Right atrium auricular region (tissue), 2 donors: ENCODE data around the gene IGSF6. TPM values are rescaled to one million over a fixed set of nuclear protein-coding genes. Genes with fewer than 3 reads are reported as not detected.
"Not testable (repeated sequence)": the region's sequence is repeated elsewhere in the genome, so short reads cannot be mapped to it uniquely, and the experiment has no call there.

ENCODE experiments used
- DNase-seq: peaks from one replicate; pipeline ENCODE4 v3.0.0-alpha.2; 2019; ENCODE audit warnings: low spot score
- H3K27ac ChIP-seq, 2 donors: fragments of 200-600 bp; sonication (generic); 1 replicate in 1 of 2; 2 replicates in 1 of 2; pipeline ENCODE4 v1.5.1; 2016 to 2019
- H3K27me3 ChIP-seq, 2 donors: fragments of 200-600 bp; sonication (generic); one replicate each; pipeline versions ENCODE4 v1.5.1 to v1.6.0; 2017 to 2019
- H3K36me3 ChIP-seq: fragments of 200-600 bp; sonication (generic); one replicate; pipeline ENCODE4 v1.5.1; 2016
- H3K4me1 ChIP-seq, 2 donors: fragments of 200-600 bp; sonication (generic); one replicate each; pipeline versions ENCODE4 v1.5.1 to v1.6.0; 2017 to 2019
- H3K4me3 ChIP-seq, 2 donors: fragments of 200-600 bp; sonication (generic); 1 replicate in 1 of 2; 2 replicates in 1 of 2; pipeline ENCODE4 v1.5.1; 2017 to 2019; ENCODE audit warnings: mild to moderate bottlenecking in 1 of 2, moderate library complexity in 1 of 2
- H3K9me3 ChIP-seq, 2 donors: fragments of 200-600 bp; sonication (generic); one replicate each; pipeline ENCODE4 v1.5.1; 2019
- CTCF ChIP-seq, 2 donors: fragments of 200-600 bp; sonication (generic); IDR thresholded peaks; one replicate each; pipeline ENCODE4 v1.5.1; 2019; ENCODE audit warnings: antibody characterized with exemption in 2 of 2
- total RNA-seq, 2 donors: library from RNA; depleted of rRNA; stranded (reverse); fragments of >200 nt; gene quantifications; one replicate each; pipeline ENCODE4 v1.1.0, GENCODE V29; 2016

The IGSF6 gene
- total RNA-seq, 2 donors from 2014 or later: 0.67 to 1.6 TPM

DNA sequence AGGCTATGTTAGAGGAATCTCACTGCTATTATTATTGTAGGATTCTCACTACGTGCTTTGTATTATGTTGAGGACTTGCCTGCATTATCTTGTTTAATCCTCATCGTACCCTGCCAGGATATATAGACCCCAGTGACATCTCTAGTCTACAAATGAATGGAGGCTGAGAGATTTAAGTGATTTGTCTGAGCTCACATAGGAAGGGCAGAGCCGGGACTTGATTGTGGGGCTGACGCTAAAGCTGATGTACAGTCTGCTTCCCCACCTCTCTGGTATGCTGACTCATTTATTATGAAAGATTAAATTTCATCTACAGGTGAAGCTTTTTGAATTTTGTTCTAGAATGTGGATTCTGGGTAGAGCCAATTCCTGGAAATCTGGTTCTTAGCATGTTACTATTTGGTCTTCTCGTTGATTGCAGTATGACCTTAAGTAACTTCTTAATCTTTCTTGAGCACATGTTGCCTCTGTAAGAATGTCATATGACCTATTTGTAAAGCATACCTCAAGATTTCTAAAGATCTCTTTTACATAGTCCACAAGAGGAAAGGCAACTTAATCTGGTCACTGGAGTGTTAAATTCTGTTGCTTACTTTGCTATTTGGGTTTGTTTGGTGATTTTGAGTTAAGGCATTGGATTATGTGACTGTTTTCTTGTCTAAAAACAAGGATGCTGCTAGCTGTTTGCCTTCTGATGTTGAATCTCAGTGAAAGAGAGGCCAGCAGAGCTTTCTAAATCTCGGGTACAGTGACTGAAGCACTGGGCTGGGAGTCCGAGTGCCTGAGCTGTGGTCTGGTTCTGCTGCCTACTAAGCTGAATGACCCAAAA, 40.6 kb downstream of the IGSF6 start:
- no peaks in the 10 kb centered on the region for H3K36me3 ChIP-seq
- H3K4me3 ChIP-seq: no peak overlapping the region
- H3K27ac ChIP-seq: no peak overlapping the region
- no peak for TF ChIP-seq CTCF (IDR thresholded peaks at IDR 0.05)
- H3K27me3 ChIP-seq: no peaks in the 10 kb centered on the region
- DNase-seq: no peak
- peaks cover 0 to 41% of the 10 kb centered on the region in 2 donors for H3K4me1 ChIP-seq
- H3K9me3 ChIP-seq: no peaks in the 10 kb centered on the region

DNA sequence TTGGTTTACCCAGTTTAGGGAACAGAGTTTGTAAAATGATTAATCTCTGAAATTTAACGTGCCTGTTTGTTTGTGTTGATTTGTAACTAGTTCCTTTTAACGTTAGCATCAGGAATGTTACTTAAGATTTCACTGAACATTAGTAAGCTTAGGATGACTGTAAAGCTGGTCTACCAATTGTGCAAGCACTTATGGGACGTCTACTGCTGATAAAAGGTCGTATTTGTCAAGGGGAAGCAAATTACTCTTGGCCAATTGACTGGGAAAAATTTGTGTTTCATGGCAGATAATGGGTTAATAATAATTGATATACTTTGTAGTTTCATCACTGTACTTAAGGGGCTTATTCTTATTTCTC, 41.2 kb downstream of the IGSF6 start:
- Histone ChIP-seq H3K36me3 (no peaks in the 10 kb centered on the region), H3K9me3 (no peaks in the 10 kb centered on the region), H3K27ac (no peak overlapping the region), H3K4me3 (no peak overlapping the region), H3K4me1 (peaks cover 0 to 41% of the 10 kb centered on the region in 2 donors), H3K27me3 (no peaks in the 10 kb centered on the region)
- no peak for TF ChIP-seq CTCF (IDR thresholded peaks at IDR 0.05)
- no peak for DNase-seq

GRCh38 chr16:21610766-21611165, 41.6 kb downstream of the IGSF6 start:
- Histone ChIP-seq H3K27me3 (no peaks in the 10 kb centered on the region), H3K9me3 (no peaks in the 10 kb centered on the region), H3K27ac (no peak overlapping the region), H3K4me1 (peaks cover 0 to 41% of the 10 kb centered on the region in 2 donors), H3K36me3 (no peaks in the 10 kb centered on the region), H3K4me3 (no peak overlapping the region)
- DNase-seq: no peak
- no peak for TF ChIP-seq CTCF (IDR thresholded peaks at IDR 0.05)

DNA sequence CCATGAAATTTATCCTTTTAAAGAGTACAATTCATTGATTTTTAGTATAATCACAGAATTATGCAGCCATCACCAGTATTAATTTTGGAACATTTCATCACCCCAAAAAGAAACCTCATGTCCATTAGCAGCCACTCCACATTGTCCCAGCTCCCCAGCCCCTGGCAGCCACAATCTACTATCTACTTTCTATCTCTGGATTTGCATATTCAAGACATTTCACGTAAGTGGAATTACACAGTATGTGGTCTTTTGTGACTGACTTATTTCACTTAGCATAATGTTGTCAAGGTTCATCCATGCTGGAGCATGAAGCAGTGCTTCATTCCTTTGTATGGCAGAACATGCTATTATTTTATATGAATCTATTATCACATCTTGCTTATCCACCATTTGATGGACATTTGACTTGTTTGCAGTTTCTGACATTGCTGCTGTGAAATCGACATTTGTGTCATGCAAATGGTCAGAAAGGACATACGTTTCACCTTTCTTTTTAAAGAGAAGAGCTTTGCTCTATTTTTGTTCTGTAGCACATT, 42.3 kb downstream of the IGSF6 start:
- TF ChIP-seq CTCF (IDR thresholded peaks at IDR 0.05): no peak
- Histone ChIP-seq H3K9me3 (no peaks in the 10 kb centered on the region), H3K4me1 (peaks cover 0 to 41% of the 10 kb centered on the region in 2 donors), H3K27me3 (no peaks in the 10 kb centered on the region), H3K4me3 (no peak overlapping the region), H3K27ac (no peak overlapping the region), H3K36me3 (no peaks in the 10 kb centered on the region)
- DNase-seq: no peak

DNA sequence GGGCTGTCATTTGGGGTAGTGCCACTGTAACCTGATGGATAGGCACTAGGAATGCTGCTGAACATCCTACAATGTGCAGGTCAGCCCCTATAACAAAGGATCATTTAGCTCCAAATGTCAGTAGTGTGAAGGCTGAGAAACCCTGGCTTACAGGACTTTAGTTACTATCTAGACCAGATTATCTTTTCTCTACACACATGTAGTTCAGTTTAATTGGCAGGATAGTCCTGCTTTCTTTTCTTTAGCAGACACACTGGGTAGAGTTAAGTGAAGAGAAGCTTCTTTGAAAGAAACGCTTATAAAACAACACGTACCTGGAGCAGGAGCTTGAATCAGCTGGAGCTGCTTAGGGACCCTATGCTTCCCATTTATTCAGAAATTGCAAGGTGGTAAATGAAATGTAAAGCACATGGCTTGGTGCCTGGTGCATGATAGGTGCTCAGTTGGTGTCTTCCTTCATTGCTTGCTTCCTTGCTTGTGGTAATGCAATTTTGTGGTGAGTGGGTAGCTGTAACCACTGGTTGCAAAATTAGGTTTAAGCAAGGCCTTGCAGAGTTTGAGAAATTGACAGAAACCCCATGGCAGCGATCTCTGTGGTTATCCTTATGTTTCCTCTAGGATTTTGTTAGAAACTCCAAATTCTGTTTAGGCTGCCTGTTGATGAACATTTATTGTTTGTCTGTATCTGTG, 43.6 kb downstream of the IGSF6 start:
- Histone ChIP-seq H3K27me3 (no peaks in the 10 kb centered on the region), H3K4me3 (no peak overlapping the region), H3K27ac (no peak overlapping the region), H3K4me1 (peaks cover 0 to 52% of the 10 kb centered on the region in 2 donors), H3K9me3 (no peaks in the 10 kb centered on the region), H3K36me3 (no peaks in the 10 kb centered on the region)
- no peak for TF ChIP-seq CTCF (IDR thresholded peaks at IDR 0.05)
- DNase-seq: no peak

- H3K27me3 ChIP-seq, DNase-seq, H3K9me3 ChIP-seq, H3K4me3 ChIP-seq, H3K36me3 ChIP-seq, H3K27ac ChIP-seq: not testable (repeated sequence)
- peaks cover 0 to 47% of the 10 kb centered on the region in 2 donors for H3K4me1 ChIP-seq
These were observed 46.6 kb downstream of the IGSF6 start for GRCh38 chr16:21605848-21606247.
